Kidney (tissue), 14 donors: ENCODE measurements around the gene PSMC1. TPM values are rescaled to one million over a fixed set of nuclear protein-coding genes. Genes with fewer than 3 reads are reported as not detected.

Experiments used
- DNase-seq, 5 donors: peaks; one replicate each; pipeline ENCODE4 v3.0.0-alpha.2; 2013 to 2020
- FAIRE-seq: peaks from 2 replicates; lab custom pipeline; 2012; peaks lifted over from hg19 to GRCh38; lab: Jason Lieb, UNC
- H3K27ac ChIP-seq, 2 donors: one replicate each; pipeline ENCODE4 v1.7.0; 2013; ENCODE audit warnings: low read depth in 2 of 2, low read length in 2 of 2, inconsistent platforms in 1 of 2
- H3K27me3 ChIP-seq: one replicate; pipeline ENCODE4 v1.7.1; 2013; ENCODE audit warnings: low read length, inconsistent platforms; ENCODE audit not compliant: control insufficient read depth, insufficient read depth
- H3K36me3 ChIP-seq, 3 donors: one replicate each; pipeline versions ENCODE4 v1.7.0 to v1.7.1; 2013; ENCODE audit warnings: low read length in 3 of 3, control low read depth in 1 of 3, inconsistent platforms in 1 of 3; ENCODE audit not compliant: insufficient read depth in 3 of 3, control insufficient read depth in 2 of 3
- H3K4me1 ChIP-seq, 3 donors: one replicate each; pipeline versions ENCODE4 v1.7.0 to v1.7.1; 2013; ENCODE audit warnings: low read length in 3 of 3, inconsistent platforms in 1 of 3, low read depth in 1 of 3; ENCODE audit not compliant: control insufficient read depth in 2 of 3, insufficient read depth in 2 of 3
- H3K4me3 ChIP-seq, 3 donors: one replicate each; pipeline versions ENCODE4 v1.7.0 to v1.8.1; 2013; ENCODE audit warnings: low read length in 3 of 3, control low read depth in 1 of 3, inconsistent platforms in 1 of 3
- H3K9ac ChIP-seq, 3 donors: one replicate each; pipeline versions ENCODE4 v1.7.0 to v1.7.1; 2013; ENCODE audit warnings: low read length in 3 of 3, control low read depth in 1 of 3, inconsistent platforms in 1 of 3
- H3K9me3 ChIP-seq, 3 donors: one replicate each; pipeline versions ENCODE4 v1.7.0 to v1.7.1; 2013; ENCODE audit warnings: low read length in 3 of 3, control low read depth in 1 of 3, inconsistent platforms in 1 of 3; ENCODE audit not compliant: control insufficient read depth in 2 of 3, insufficient read depth in 1 of 3
- intact Hi-C: fragments of 100-400 bp; cut with DNase I; formaldehyde crosslinking; loops from one replicate; pipeline ENCODE4 v1.11.1; 2022
- polyA plus RNA-seq: library from polyadenylated mRNA; stranded (reverse); fragments of 350-450 nt; fragmentation: Illumina TruSeq; extraction: RNeasy Lipid Tissue Mini Kit (QIAGEN cat#74804); gene quantifications from one replicate; pipeline ENCODE4 v1.2.3, GENCODE V29; 2014; ENCODE audit warnings: low read depth, low replicate concordance; ENCODE audit not compliant: insufficient read depth
- total RNA-seq: library from RNA; stranded (reverse); fragmentation: NEBNext Ultra II Directional; extraction: Animal tissue kit (Norgen Biotek cat#: 25700); gene quantifications from one replicate; pipeline ENCODE4 v1.2.1, GENCODE V29; 2021
- TF ChIP-seq, protein P1 (sequence below): IDR thresholded peaks from 3 replicates; pipeline ENCODE4 v1.5.1; 2012; ENCODE audit warnings: mild to moderate bottlenecking, moderate library complexity, borderline replicate concordance; ENCODE audit not compliant: insufficient read depth; ENCODE audit errors: extremely low read depth
- donor health status: control.
- donor health status: control.
- donor health status: control.
- donor health status: control.
- donor health status: control.
- donor health status: DM: yes; HTN: yes; CAD: no.
- donor health status: Normal renal cell carcinoma (clear cell type).

PSMC1 gene
- total and polyA plus RNA-seq, 2 donors from 2014 or later = 88.9 to 172 TPM

DNA sequence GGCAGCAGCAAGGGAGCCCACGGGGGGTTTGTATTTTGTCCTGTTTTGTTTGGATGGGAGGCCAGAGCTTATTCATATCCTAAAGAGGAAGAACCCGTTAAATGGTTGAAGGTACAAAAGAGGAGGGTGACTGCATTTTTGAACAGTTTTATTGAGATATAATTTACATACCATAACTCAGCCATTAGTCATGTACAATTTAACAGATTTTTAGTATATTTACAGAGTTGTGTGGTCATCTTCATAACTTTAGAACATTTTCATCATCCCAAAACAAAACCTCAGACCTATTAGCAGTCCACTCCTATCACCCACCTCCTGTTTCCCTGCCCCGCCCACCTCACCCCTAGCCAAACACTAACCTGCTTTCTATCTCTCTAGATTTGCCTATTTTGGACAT lies 62.8 kb downstream of the PSMC1 start:
- no peak overlapping the region for H3K27ac ChIP-seq
- H3K36me3 ChIP-seq = peaks cover 0 to 12% (median 10%) of the 10 kb centered on the region in 3 donors
- H3K4me3 ChIP-seq = no peak overlapping the region
- FAIRE-seq (no peak), DNase-seq (no peak)
- intact Hi-C loops = no loop called here
- TF ChIP-seq, protein P1, sequence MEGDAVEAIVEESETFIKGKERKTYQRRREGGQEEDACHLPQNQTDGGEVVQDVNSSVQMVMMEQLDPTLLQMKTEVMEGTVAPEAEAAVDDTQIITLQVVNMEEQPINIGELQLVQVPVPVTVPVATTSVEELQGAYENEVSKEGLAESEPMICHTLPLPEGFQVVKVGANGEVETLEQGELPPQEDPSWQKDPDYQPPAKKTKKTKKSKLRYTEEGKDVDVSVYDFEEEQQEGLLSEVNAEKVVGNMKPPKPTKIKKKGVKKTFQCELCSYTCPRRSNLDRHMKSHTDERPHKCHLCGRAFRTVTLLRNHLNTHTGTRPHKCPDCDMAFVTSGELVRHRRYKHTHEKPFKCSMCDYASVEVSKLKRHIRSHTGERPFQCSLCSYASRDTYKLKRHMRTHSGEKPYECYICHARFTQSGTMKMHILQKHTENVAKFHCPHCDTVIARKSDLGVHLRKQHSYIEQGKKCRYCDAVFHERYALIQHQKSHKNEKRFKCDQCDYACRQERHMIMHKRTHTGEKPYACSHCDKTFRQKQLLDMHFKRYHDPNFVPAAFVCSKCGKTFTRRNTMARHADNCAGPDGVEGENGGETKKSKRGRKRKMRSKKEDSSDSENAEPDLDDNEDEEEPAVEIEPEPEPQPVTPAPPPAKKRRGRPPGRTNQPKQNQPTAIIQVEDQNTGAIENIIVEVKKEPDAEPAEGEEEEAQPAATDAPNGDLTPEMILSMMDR = no peak
- no peaks in the 10 kb centered on the region for H3K4me1 ChIP-seq
- H3K27me3 ChIP-seq = no peaks in the 10 kb centered on the region
- no peak overlapping the region for H3K9ac ChIP-seq
- no peaks in the 10 kb centered on the region for H3K9me3 ChIP-seq

DNA sequence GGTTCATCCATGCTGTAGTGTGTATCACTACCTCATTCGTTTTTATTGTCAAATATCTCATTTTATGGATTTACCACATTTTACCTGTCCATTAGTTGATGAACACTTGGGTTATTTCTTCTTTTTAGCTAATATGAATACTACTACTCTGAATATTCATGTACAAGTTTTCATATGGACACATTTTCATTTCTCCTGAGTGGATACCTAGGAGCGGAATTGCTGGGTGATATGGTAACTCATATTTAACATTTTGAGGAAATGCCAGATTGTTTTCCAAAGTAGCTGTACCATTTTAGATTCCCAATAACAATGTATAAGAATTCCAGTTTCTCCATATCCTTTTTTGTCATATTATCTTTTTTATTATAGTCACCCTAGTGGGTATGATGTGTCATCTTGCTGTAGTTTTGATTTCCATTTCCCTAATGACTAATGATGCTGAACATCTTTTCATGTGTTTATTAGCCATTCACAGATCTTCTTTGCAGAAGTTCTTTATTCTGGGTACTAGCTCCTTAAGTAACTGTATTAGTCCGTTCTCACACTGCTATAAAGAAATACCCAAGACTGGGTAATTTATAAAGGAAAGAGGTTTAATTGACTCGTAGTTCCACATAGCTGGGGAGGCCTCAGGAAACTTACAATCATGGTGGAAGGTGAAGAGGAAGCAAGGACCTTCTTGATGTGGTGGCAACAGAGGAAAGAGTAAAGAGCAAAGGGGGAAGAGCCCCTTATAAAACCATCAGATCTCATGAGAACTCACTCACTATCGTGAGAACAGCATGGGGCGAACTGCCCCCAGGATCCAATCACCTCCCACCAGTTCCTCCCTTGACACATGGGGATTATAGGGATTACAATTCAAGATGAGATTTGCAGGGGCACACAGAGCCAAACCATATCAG lies 63.5 kb downstream of the PSMC1 start:
- no peaks in the 10 kb centered on the region for H3K4me1 ChIP-seq
- FAIRE-seq (no peak), DNase-seq (no peak)
- no peak overlapping the region for H3K27ac ChIP-seq
- no peaks in the 10 kb centered on the region for H3K9me3 ChIP-seq
- no peak overlapping the region for H3K4me3 ChIP-seq
- peaks cover 0 to 12% (median 10%) of the 10 kb centered on the region in 3 donors for H3K36me3 ChIP-seq
- no peak overlapping the region for H3K9ac ChIP-seq
- TF ChIP-seq, protein P1 = no peak
- intact Hi-C loops = no loop called here
- no peaks in the 10 kb centered on the region for H3K27me3 ChIP-seq

DNA sequence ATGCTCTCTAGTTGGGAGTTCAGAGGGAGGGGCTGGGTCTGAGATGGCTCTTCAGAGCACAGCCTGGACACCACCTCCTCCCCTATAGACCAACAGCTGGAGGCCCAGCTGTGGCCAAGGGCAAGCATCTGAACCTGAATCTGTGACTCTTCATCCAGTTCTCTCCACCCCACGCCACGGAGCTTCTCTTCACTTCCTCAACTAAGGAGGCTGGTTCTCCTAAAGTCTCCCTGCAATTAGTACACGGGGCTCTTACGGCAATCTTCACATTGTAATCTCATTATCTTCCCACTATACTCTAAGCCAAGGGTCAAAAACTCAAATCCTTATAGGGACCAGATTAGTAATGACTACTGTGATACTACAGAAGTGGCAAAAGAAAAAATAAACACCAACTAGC lies 65.5 kb downstream of the PSMC1 start:
- FAIRE-seq (no peak), DNase-seq (no peak)
- intact Hi-C loops = no loop called here
- Histone ChIP-seq H3K9me3 (no peaks in the 10 kb centered on the region), H3K4me1 (no peaks in the 10 kb centered on the region), H3K9ac (no peak overlapping the region), H3K36me3 (peaks cover 0 to 4% (median 0%) of the 10 kb centered on the region in 3 donors), H3K27me3 (no peaks in the 10 kb centered on the region), H3K27ac (no peak overlapping the region), H3K4me3 (no peak overlapping the region)
- TF ChIP-seq, protein P1 = no peak

Other genes with a start within 250 kb of the PSMC1 start
- 1.4 TPM for gene KCNK13, start 194.6 kb upstream of the PSMC1 start, total RNA-seq
- 6.3 TPM for gene KCNK13, start 194.6 kb upstream of the PSMC1 start, polyA plus RNA-seq
- gene NRDE2, start 75.4 kb downstream of the PSMC1 start, total RNA-seq = 27.9 TPM
- 7.0 TPM for gene NRDE2, start 75.4 kb downstream of the PSMC1 start, polyA plus RNA-seq
- gene CALM1, start 140.5 kb downstream of the PSMC1 start, total RNA-seq = 328 TPM
- gene CALM1, start 140.5 kb downstream of the PSMC1 start, polyA plus RNA-seq = 469 TPM